OCI-LY1 (cell line): ENCODE data around the gene SLC19A1.

ENCODE experiments used
- H2AFZ ChIP-seq: fragments of 200-600 bp; sonication (generic), shearing (Covaris generic); 2 replicates; pipeline ENCODE4 v1.6.0; 2014; ENCODE audit warnings: antibody characterized with exemption, mild to moderate bottlenecking, low read length
- H3F3A ChIP-seq: fragments of 200-600 bp; sonication (generic), shearing (Covaris generic); 2 replicates; pipeline ENCODE4 v1.6.0; 2014; ENCODE audit warnings: mild to moderate bottlenecking, antibody characterized with exemption, low read length, moderate library complexity; ENCODE audit not compliant: insufficient read depth
- H3K27ac ChIP-seq: fragments of 200-600 bp; sonication (generic); 2 replicates; pipeline ENCODE4 v1.5.1; 2014; ENCODE audit warnings: low read length, mixed run types, mild to moderate bottlenecking, low read depth; ENCODE audit not compliant: poor library complexity, severe bottlenecking
- H3K27me3 ChIP-seq: fragments of 200-600 bp; sonication (generic); 2 replicates; pipeline ENCODE4 v1.6.0; 2014; ENCODE audit warnings: antibody characterized with exemption, mild to moderate bottlenecking, low read length, moderate library complexity; ENCODE audit not compliant: insufficient read depth
- H3K36me3 ChIP-seq: fragments of 200-600 bp; sonication (generic); 2 replicates; pipeline ENCODE4 v1.6.1; 2014; ENCODE audit warnings: mild to moderate bottlenecking, antibody characterized with exemption, low read length, moderate library complexity, mixed read lengths; ENCODE audit not compliant: insufficient read depth
- H3K4me1 ChIP-seq: fragments of 200-600 bp; sonication (generic); 2 replicates; pipeline ENCODE4 v1.5.1; 2014; ENCODE audit warnings: mild to moderate bottlenecking, low read length, moderate library complexity; ENCODE audit not compliant: insufficient read depth, severe bottlenecking
- H3K4me2 ChIP-seq: fragments of 200-600 bp; sonication (generic), shearing (Covaris generic); 2 replicates; pipeline ENCODE4 v1.6.1; 2014; ENCODE audit warnings: low read length
- H3K4me3 ChIP-seq: fragments of 200-600 bp; sonication (generic); 2 replicates; pipeline ENCODE4 v1.5.1; 2014; ENCODE audit warnings: low read length, low read depth, mild to moderate bottlenecking, mixed read lengths; ENCODE audit not compliant: poor library complexity, severe bottlenecking
- H3K79me2 ChIP-seq: fragments of 200-600 bp; shearing (Covaris generic); 2 replicates; pipeline ENCODE4 v1.6.1; 2016; ENCODE audit warnings: mixed run types, low read length, mixed read lengths; ENCODE audit not compliant: insufficient read depth
- H3K9ac ChIP-seq: fragments of 200-600 bp; sonication (generic), shearing (Covaris generic); 2 replicates; pipeline ENCODE4 v1.6.1; 2014; ENCODE audit warnings: mild to moderate bottlenecking, low read length, mixed read lengths
- H3K9me2 ChIP-seq: fragments of 200-600 bp; sonication (generic), shearing (Covaris generic); 2 replicates; pipeline ENCODE4 v1.6.1; 2014; ENCODE audit warnings: low read depth, mild to moderate bottlenecking, low read length, mixed read lengths
- H3K9me3 ChIP-seq: fragments of 200-600 bp; shearing (Covaris generic); 2 replicates; pipeline ENCODE4 v1.6.1; 2014; ENCODE audit warnings: low read length, mixed read lengths
- H4K20me1 ChIP-seq: fragments of 200-600 bp; sonication (generic), shearing (Covaris generic); 2 replicates; pipeline ENCODE4 v1.6.0; 2016; ENCODE audit warnings: mild to moderate bottlenecking, low read length; ENCODE audit not compliant: insufficient read depth
- EZH2 ChIP-seq: fragments of 200-600 bp; sonication (generic), shearing (Covaris generic); IDR thresholded peaks from 2 replicates; pipeline ENCODE4 v1.8.0; 2017; ENCODE audit warnings: borderline replicate concordance, mixed run types, mild to moderate bottlenecking, antibody characterized with exemption, low read length, moderate library complexity, mixed read lengths
- TF ChIP-seq, protein P1 (sequence below): fragments of 200-600 bp; sonication (generic), shearing (Covaris generic); IDR thresholded peaks from 2 replicates; pipeline ENCODE4 v1.5.1; 2017; ENCODE audit warnings: mild to moderate bottlenecking, antibody characterized with exemption, low read length, moderate library complexity, mixed read lengths

SLC19A1 gene

DNA sequence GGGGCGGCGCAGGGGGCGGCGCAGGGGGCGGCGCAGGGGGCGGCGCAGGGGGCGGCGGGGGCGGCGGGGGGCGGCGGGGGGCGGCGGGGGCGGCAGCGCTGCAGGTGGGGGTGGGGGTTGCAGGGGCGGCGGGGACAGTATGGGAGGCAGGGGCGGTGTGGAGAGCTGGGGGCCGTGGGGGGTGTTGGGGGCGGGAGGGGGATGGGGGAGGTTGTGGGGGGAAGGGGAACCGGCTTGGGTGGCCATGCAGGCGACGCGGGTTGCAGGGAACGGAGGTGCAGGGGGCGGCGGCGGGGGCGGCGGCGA, 13.0 kb upstream of the SLC19A1 start:
- Histone ChIP-seq H3K9ac (no peak overlapping the region), H2AFZ (no peak overlapping the region), H3K9me3 (no peaks in the 10 kb centered on the region), H3K4me3 (no peak overlapping the region), H3K36me3 (no peaks in the 10 kb centered on the region), H3K27me3 (no peaks in the 10 kb centered on the region), H3K4me2 (no peak overlapping the region), H3F3A (no peaks in the 10 kb centered on the region), H3K9me2 (no peaks in the 10 kb centered on the region), H3K4me1 (peaks cover 4% of the 10 kb centered on the region), H4K20me1 (no peaks in the 10 kb centered on the region), H3K79me2 (no peaks in the 10 kb centered on the region), H3K27ac (no peak overlapping the region)
- no peak for TF ChIP-seq EZH2
- TF ChIP-seq, protein P1, sequence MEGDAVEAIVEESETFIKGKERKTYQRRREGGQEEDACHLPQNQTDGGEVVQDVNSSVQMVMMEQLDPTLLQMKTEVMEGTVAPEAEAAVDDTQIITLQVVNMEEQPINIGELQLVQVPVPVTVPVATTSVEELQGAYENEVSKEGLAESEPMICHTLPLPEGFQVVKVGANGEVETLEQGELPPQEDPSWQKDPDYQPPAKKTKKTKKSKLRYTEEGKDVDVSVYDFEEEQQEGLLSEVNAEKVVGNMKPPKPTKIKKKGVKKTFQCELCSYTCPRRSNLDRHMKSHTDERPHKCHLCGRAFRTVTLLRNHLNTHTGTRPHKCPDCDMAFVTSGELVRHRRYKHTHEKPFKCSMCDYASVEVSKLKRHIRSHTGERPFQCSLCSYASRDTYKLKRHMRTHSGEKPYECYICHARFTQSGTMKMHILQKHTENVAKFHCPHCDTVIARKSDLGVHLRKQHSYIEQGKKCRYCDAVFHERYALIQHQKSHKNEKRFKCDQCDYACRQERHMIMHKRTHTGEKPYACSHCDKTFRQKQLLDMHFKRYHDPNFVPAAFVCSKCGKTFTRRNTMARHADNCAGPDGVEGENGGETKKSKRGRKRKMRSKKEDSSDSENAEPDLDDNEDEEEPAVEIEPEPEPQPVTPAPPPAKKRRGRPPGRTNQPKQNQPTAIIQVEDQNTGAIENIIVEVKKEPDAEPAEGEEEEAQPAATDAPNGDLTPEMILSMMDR: no peak

DNA sequence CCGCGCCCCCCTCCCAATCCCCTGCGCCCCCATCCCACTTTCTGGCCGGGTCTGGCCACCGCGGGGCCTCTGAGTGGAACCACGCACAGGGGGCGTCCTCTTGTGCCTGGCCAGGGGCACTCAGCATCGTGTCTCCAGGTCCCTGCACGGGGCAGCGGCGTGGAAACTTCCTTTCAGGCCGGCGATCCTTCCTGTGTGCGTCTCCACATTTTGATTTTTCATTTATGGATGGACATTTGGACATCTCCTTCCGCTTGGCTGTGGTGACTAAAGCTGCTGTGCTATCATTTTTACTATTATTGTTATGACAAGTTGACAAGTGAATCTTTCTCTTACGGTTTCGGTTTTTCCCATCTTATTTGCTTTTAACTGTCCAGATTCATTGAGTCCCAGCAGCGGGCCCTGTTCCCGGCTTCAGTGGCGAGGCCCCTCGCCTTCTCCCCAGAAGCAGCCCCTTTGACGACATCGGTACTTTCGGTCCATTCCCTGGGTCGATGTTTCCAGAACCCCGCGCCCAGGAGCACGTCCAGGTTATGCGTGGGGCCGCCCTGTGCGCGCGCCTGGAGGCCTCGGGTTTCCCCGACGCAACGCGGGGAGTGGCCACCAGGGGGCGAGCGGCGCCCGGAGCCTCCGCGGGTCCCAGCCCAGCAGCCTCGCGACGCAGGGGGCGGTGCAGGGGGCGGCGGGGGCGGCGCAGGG, 12.4 kb upstream of the SLC19A1 start:
- no peaks in the 10 kb centered on the region for H3K79me2 ChIP-seq
- H3F3A ChIP-seq: no peaks in the 10 kb centered on the region
- H3K4me2 ChIP-seq: peak overlapping the region; percentile 63
- no peaks in the 10 kb centered on the region for H3K36me3 ChIP-seq
- no peaks in the 10 kb centered on the region for H3K27me3 ChIP-seq
- no peaks in the 10 kb centered on the region for H3K9me3 ChIP-seq
- peaks cover 4% of the 10 kb centered on the region for H3K4me1 ChIP-seq
- no peak for TF ChIP-seq EZH2
- TF ChIP-seq, protein P1: peak; percentile 52
- no peak overlapping the region for H2AFZ ChIP-seq
- peak overlapping the region; percentile 56 for H3K4me3 ChIP-seq
- H3K9me2 ChIP-seq: no peaks in the 10 kb centered on the region
- no peaks in the 10 kb centered on the region for H4K20me1 ChIP-seq
- peak overlapping the region; percentile 46; the same call in 1 of the 2 replicates for H3K9ac ChIP-seq
- H3K27ac ChIP-seq: no peak overlapping the region

DNA sequence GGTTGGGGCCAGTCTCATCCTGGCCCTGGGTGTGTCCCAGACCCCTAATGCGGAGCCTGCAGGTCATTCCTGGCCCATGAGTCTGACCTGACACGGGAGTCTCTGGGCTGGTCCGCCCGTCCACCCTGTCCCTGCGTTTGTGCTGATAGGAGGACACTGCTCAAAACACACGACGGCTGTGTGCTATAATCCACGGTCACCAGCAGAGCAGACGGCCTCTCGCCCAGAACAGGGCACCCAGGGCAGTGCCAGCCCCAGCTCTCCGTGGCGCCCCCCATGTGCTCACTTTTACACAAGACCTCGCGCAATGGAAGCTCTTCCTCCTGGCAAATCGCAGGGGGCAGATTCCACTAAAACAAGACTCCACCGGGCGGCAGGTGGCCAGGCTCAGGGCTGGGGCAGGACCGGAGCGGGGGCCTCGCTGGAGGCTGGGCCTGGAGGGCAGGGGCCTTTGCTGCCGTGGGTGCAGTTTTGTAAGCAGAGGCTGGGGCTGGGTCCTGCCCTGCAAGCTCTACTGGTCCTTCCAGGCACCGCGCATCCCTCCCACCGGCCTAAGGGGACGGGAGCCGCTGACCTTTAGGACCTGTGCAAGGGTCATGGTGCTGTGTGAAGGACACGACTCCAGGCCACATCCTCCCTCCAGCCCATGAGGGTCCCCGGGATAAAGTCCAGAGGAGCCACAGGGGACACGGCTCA, 10.6 kb upstream of the SLC19A1 start:
- Histone ChIP-seq H3K4me3 (no peak overlapping the region), H3K27me3 (no peaks in the 10 kb centered on the region), H3K4me2 (no peak overlapping the region), H3K79me2 (no peaks in the 10 kb centered on the region), H3K9me2 (no peaks in the 10 kb centered on the region), H3K36me3 (no peaks in the 10 kb centered on the region), H4K20me1 (no peaks in the 10 kb centered on the region), H3F3A (no peaks in the 10 kb centered on the region), H3K9me3 (no peaks in the 10 kb centered on the region), H3K4me1 (peaks cover 4% of the 10 kb centered on the region), H3K27ac (no peak overlapping the region), H3K9ac (no peak overlapping the region), H2AFZ (no peak overlapping the region)
- TF ChIP-seq, protein P1: no peak
- no peak for TF ChIP-seq EZH2
